Measurements from ENCODE around the gene ZDHHC9.

ZDHHC9 gene

DNA sequence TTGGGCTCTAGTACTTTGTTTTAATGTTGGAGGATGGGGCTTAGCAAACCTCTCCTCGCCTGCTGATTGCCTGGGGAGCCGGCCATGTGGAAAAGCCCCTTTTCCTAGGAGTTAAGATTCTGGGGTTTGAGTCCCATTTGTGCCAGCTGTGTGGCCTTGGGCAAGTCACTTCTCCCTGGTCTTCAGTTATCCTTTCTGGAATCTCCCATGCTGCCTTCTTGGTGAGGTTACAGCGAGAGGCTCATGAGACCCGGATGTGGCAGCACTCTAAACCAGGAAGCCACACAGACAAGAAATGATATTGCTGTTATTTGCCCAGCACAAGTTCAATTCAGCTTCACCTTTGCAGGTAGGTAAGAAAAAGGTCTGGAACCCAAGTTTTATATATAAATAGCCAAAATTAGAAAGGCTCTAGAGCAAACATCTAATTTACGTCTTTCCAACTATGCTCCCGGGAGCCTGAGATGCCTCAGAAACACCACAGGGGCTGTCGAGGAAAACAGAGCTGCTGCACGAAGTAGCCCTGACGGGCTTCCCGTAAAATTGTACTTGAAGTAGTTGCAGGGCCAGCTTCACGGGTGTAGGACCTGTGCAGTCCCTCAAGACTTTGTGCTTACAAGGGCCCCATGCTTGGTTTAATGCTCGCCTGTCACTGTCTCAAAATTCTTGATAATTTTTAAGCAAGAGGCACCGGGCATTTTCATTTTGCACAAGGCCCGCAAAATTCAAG is 72.3 kb downstream of the ZDHHC9 start:
- H3K27me3 ChIP-seq (ENCODE audit: insufficient read depth, poor library complexity, severe bottlenecking), result no peaks in the 10 kb centered on the region
- no peaks in the 10 kb centered on the region for H3K9me3 ChIP-seq (ENCODE audit: severe bottlenecking)
- DNase-seq (ENCODE audit: low spot score), result no peak
- ATAC-seq (ENCODE audit: low read depth), result no peak
- H3K27ac ChIP-seq (ENCODE audit: poor library complexity, severe bottlenecking), result no peak overlapping the region
- TF ChIP-seq, protein P1, sequence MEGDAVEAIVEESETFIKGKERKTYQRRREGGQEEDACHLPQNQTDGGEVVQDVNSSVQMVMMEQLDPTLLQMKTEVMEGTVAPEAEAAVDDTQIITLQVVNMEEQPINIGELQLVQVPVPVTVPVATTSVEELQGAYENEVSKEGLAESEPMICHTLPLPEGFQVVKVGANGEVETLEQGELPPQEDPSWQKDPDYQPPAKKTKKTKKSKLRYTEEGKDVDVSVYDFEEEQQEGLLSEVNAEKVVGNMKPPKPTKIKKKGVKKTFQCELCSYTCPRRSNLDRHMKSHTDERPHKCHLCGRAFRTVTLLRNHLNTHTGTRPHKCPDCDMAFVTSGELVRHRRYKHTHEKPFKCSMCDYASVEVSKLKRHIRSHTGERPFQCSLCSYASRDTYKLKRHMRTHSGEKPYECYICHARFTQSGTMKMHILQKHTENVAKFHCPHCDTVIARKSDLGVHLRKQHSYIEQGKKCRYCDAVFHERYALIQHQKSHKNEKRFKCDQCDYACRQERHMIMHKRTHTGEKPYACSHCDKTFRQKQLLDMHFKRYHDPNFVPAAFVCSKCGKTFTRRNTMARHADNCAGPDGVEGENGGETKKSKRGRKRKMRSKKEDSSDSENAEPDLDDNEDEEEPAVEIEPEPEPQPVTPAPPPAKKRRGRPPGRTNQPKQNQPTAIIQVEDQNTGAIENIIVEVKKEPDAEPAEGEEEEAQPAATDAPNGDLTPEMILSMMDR (IDR thresholded peaks at IDR 0.05; ENCODE audit: poor library complexity, severe bottlenecking), result no peak
- H3K4me3 ChIP-seq (ENCODE audit: severe bottlenecking), result no peak overlapping the region
- no peaks in the 10 kb centered on the region for H3K4me1 ChIP-seq (ENCODE audit: insufficient read depth, poor library complexity, severe bottlenecking)
- H3K36me3 ChIP-seq (ENCODE audit: low read depth), result no peaks in the 10 kb centered on the region

DNA sequence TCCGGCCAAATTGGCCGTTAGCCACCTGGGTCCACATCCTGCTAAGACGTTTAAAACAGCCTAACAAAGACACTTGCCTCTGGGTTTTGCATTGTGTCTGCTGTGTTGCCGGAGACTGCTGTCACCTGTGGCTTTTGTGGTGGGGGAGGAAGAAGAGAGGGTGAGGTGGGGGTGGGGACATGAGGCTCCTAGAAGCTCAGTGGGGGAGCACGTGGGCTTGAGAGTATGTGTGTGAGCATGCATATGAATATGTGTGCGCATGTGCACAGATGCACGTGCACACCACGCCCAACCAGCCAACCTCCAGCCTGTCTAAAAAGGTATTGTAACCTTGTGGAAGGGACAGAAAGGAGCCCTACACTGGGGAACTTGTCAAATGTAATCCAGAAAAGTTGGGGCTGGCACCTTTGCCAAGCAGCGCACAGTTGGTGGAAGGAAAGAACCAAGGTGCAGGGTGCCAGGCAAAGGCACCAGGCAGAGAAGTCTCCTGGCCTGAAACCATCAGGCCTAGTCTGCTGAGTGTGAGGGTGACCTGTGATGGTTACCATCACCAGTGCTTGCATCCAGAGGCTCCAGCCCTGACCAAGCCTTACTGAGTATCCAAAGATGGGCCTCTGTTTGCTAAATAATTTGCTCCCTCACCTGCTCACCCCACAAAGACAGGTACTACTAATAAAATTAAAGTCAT is 74.1 kb downstream of the ZDHHC9 start:
- Histone ChIP-seq H3K27ac (ENCODE audit: poor library complexity, severe bottlenecking) (no peak overlapping the region), H3K36me3 (ENCODE audit: low read depth) (no peaks in the 10 kb centered on the region), H3K4me3 (ENCODE audit: severe bottlenecking) (no peak overlapping the region), H3K27me3 (ENCODE audit: insufficient read depth, poor library complexity, severe bottlenecking) (no peaks in the 10 kb centered on the region), H3K9me3 (ENCODE audit: severe bottlenecking) (no peaks in the 10 kb centered on the region), H3K4me1 (ENCODE audit: insufficient read depth, poor library complexity, severe bottlenecking) (no peaks in the 10 kb centered on the region)
- DNase-seq (ENCODE audit: low spot score), result no peak
- no peak for ATAC-seq (ENCODE audit: low read depth)
- TF ChIP-seq, protein P1 (IDR thresholded peaks at IDR 0.05; ENCODE audit: poor library complexity, severe bottlenecking), result no peak

- no peaks in the 10 kb centered on the region for H3K9me3 ChIP-seq (ENCODE audit: severe bottlenecking)
- no peak overlapping the region for H3K27ac ChIP-seq (ENCODE audit: poor library complexity, severe bottlenecking)
- TF ChIP-seq, protein P1 (IDR thresholded peaks at IDR 0.05; ENCODE audit: poor library complexity, severe bottlenecking), result no peak
- DNase-seq (ENCODE audit: low spot score), result no peak
- ATAC-seq (ENCODE audit: low read depth), result no peak
- no peaks in the 10 kb centered on the region for H3K36me3 ChIP-seq (ENCODE audit: low read depth)
- no peak overlapping the region for H3K4me3 ChIP-seq (ENCODE audit: severe bottlenecking)
- no peaks in the 10 kb centered on the region for H3K27me3 ChIP-seq (ENCODE audit: insufficient read depth, poor library complexity, severe bottlenecking)
- H3K4me1 ChIP-seq (ENCODE audit: insufficient read depth, poor library complexity, severe bottlenecking), result no peaks in the 10 kb centered on the region
These were observed 74.9 kb downstream of the ZDHHC9 start for GRCh38 chrX:129768586-129769466.

- no peak overlapping the region for H3K27ac ChIP-seq (ENCODE audit: poor library complexity, severe bottlenecking)
- H3K4me3 ChIP-seq (ENCODE audit: severe bottlenecking), result no peak overlapping the region
- no peak for ATAC-seq (ENCODE audit: low read depth)
These were observed 75.5 kb downstream of the ZDHHC9 start for GRCh38 chrX:129768186-129768585.

More at GRCh38 chrX:129768186-129768585, 75.5 kb downstream of the ZDHHC9 start:
- Histone ChIP-seq H3K36me3 (ENCODE audit: low read depth) (no peaks in the 10 kb centered on the region), H3K27me3 (ENCODE audit: insufficient read depth, poor library complexity, severe bottlenecking) (no peaks in the 10 kb centered on the region), H3K9me3 (ENCODE audit: severe bottlenecking) (no peaks in the 10 kb centered on the region), H3K4me1 (ENCODE audit: insufficient read depth, poor library complexity, severe bottlenecking) (no peaks in the 10 kb centered on the region)
- no peak for DNase-seq (ENCODE audit: low spot score)
- TF ChIP-seq, protein P1 (IDR thresholded peaks at IDR 0.05; ENCODE audit: poor library complexity, severe bottlenecking), result no peak
